SU-DHL-6 (cell line): Measurements from ENCODE around the gene ARL4A.

Source experiments
- H2AFZ ChIP-seq: fragments of 200-600 bp; sonication (generic); 2 replicates; pipeline ENCODE4 v1.6.1; 2014; ENCODE audit warnings: low read depth, mild to moderate bottlenecking, moderate library complexity, mixed read lengths, antibody characterized with exemption, low read length; ENCODE audit not compliant: severe bottlenecking
- H3F3A ChIP-seq: fragments of 200-600 bp; shearing (Covaris generic); 2 replicates; pipeline ENCODE4 v1.6.0; 2016; ENCODE audit warnings: antibody characterized with exemption, mild to moderate bottlenecking; ENCODE audit not compliant: insufficient read depth
- H3K27ac ChIP-seq: fragments of 200-600 bp; sonication (generic); 2 replicates; pipeline ENCODE4 v1.5.1; 2016; ENCODE audit warnings: low read depth, mild to moderate bottlenecking, low read length, moderate library complexity, mixed read lengths
- H3K27me3 ChIP-seq: fragments of 200-600 bp; sonication (generic), shearing (Covaris generic); 2 replicates; pipeline ENCODE4 v1.6.0; 2014; ENCODE audit warnings: mild to moderate bottlenecking, low read length
- H3K36me3 ChIP-seq: fragments of 200-600 bp; sonication (generic); 2 replicates; pipeline ENCODE4 v1.6.1; 2014; ENCODE audit warnings: mild to moderate bottlenecking, low read length, mixed read lengths
- H3K4me2 ChIP-seq: fragments of 300-600, 200-600 bp; shearing (Covaris generic), sonication (generic); 2 replicates; pipeline ENCODE4 v1.6.0; 2014; ENCODE audit warnings: low read length, low read depth, mild to moderate bottlenecking; ENCODE audit not compliant: poor library complexity, severe bottlenecking
- H3K4me3 ChIP-seq: fragments of 200-600 bp; sonication (generic); 2 replicates; pipeline ENCODE4 v1.5.1; 2014; ENCODE audit warnings: antibody characterized with exemption, low read length, mild to moderate bottlenecking, mixed read lengths; ENCODE audit not compliant: insufficient read depth, poor library complexity, severe bottlenecking
- H3K79me2 ChIP-seq: fragments of 200-600 bp; sonication (generic); 2 replicates; pipeline ENCODE4 v1.6.1; 2014; ENCODE audit warnings: mild to moderate bottlenecking, low read length, moderate library complexity; ENCODE audit not compliant: insufficient read depth
- H3K9ac ChIP-seq: fragments of 200-600 bp; sonication (generic); 2 replicates; pipeline ENCODE4 v1.7.0; 2014; ENCODE audit warnings: mild to moderate bottlenecking, low read length
- H3K9me2 ChIP-seq: fragments of 200-600 bp; sonication (generic); replicated peaks from 2 replicates; pipeline ENCODE4 v1.6.1; 2014; ENCODE audit warnings: low read length; ENCODE audit not compliant: insufficient read depth
- H3K9me3 ChIP-seq: fragments of 200-600 bp; sonication (generic); 2 replicates; pipeline ENCODE4 v1.6.1; 2014; ENCODE audit warnings: low read length, mixed read lengths; ENCODE audit not compliant: insufficient read depth
- H4K20me1 ChIP-seq: fragments of 200-600 bp; sonication (generic); 2 replicates; pipeline ENCODE4 v1.6.1; 2014; ENCODE audit warnings: low read depth, mild to moderate bottlenecking, antibody characterized with exemption, low read length, moderate library complexity, mixed read lengths
- CTCF ChIP-seq: fragments of 200-600 bp; sonication (generic); IDR thresholded peaks from one replicate; pipeline ENCODE4 v1.5.1; 2017; ENCODE audit warnings: antibody characterized with exemption, mild to moderate bottlenecking, low read length, moderate library complexity; ENCODE audit not compliant: insufficient read depth, poor library complexity, severe bottlenecking
- EZH2phosphoT487 ChIP-seq: fragments of 200-600 bp; sonication (generic), shearing (Covaris generic); conservative IDR thresholded peaks from 2 replicates; pipeline ENCODE4 v1.6.1; 2018; ENCODE audit warnings: mild to moderate bottlenecking, antibody characterized with exemption, low read length, moderate library complexity, mixed read lengths

The ARL4A gene

DNA sequence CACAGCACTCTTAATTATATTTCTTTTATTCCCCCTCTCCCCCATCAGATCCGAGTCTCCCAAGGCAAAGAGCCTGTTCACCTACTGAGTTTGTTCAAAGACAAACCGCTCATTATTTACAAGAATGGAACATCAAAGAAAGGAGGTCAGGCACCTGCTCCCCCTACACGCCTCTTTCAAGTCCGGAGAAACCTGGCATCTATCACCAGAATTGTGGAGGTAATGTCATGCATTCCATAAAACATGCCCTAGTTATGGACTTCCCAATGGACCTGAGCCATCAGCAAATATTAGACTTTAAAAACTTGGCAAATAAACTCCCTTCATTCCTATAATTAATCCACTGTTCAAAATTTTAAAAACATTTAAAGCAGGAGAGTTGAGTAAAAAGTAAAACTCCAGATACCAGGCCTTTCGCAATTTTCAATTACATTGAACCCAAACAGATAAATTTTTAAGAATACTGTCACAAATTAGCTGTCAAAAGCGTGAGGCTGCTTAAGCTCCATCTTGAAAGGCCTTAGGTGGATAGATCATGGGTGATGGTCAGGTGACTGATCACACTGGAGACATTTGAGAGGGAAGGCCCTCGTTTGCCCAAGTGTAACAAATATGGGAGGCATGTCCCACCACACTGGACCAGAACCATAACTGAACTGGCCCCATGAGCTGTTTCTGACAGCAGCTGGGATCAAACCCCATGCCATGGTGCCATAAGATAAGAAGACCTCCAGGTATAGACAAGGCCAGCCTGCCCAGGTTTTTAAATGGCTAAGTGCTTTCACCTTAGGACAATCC is 46.9 kb upstream of the ARL4A start:
- H3K4me3 ChIP-seq, result no peak overlapping the region
- H3K9me2 ChIP-seq, result no peaks in the 10 kb centered on the region
- no peaks in the 10 kb centered on the region for H3K27me3 ChIP-seq
- no peak overlapping the region for H3K9ac ChIP-seq
- H3K9me3 ChIP-seq, result no peaks in the 10 kb centered on the region
- no peak for TF ChIP-seq CTCF
- no peak for TF ChIP-seq EZH2phosphoT487
- H4K20me1 ChIP-seq, result no peaks in the 10 kb centered on the region
- no peaks in the 10 kb centered on the region for H3K36me3 ChIP-seq
- no peaks in the 10 kb centered on the region for H3F3A ChIP-seq
- H3K4me2 ChIP-seq, result no peak overlapping the region
- no peak overlapping the region for H2AFZ ChIP-seq
- H3K27ac ChIP-seq, result no peak overlapping the region
- H3K79me2 ChIP-seq, result no peaks in the 10 kb centered on the region

GRCh38 chr7:12641196-12641595 is 46.2 kb upstream of the ARL4A start:
- no peaks in the 10 kb centered on the region for H3K9me3 ChIP-seq
- H3K27me3 ChIP-seq, result no peaks in the 10 kb centered on the region
- no peak overlapping the region for H2AFZ ChIP-seq
- H3K79me2 ChIP-seq, result no peaks in the 10 kb centered on the region
- no peak overlapping the region for H3K4me3 ChIP-seq
- no peak overlapping the region for H3K9ac ChIP-seq
- H3K9me2 ChIP-seq, result no peaks in the 10 kb centered on the region
- H3F3A ChIP-seq, result no peaks in the 10 kb centered on the region
- H4K20me1 ChIP-seq, result no peaks in the 10 kb centered on the region
- TF ChIP-seq CTCF (no peak), EZH2phosphoT487 (no peak)
- H3K36me3 ChIP-seq, result no peaks in the 10 kb centered on the region
- H3K4me2 ChIP-seq, result no peak overlapping the region
- no peak overlapping the region for H3K27ac ChIP-seq

DNA sequence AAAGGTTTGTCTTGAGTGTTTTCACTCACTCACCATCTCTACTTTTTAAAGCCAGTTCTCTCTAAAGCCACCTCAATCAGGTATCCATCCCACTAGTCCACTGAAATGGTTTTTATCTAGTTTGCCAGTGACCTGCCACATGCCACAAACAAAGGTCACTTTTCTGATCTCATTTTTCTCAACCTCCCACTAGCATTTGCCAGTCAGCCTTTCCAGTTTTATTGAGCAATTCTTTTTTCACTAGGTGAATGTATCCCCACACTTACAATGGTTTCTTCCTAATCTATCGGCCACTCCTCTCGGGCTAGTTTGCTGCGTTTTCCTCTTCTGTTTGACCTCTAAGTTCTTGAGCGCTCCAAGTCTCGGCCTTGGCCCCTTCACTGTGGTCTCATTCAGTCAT is 44.9 kb upstream of the ARL4A start:
- H3K27me3 ChIP-seq, result no peaks in the 10 kb centered on the region
- no peak overlapping the region for H3K9ac ChIP-seq
- no peaks in the 10 kb centered on the region for H3K79me2 ChIP-seq
- no peak overlapping the region for H3K4me3 ChIP-seq
- H4K20me1 ChIP-seq, result no peaks in the 10 kb centered on the region
- no peaks in the 10 kb centered on the region for H3K36me3 ChIP-seq
- no peaks in the 10 kb centered on the region for H3K9me3 ChIP-seq
- no peak overlapping the region for H3K27ac ChIP-seq
- no peak overlapping the region for H3K4me2 ChIP-seq
- no peaks in the 10 kb centered on the region for H3F3A ChIP-seq
- TF ChIP-seq EZH2phosphoT487 (no peak), CTCF (no peak)
- no peak overlapping the region for H2AFZ ChIP-seq
- H3K9me2 ChIP-seq, result no peaks in the 10 kb centered on the region
